Smooth muscle cell of the brain vasculature (primary cell): Measurements from ENCODE around the gene TSPY10.
"Not testable (repeated sequence)": the region's sequence is repeated elsewhere in the genome, so short reads cannot be mapped to it uniquely, and the experiment has no call there.

ENCODE experiments used
- DNase-seq: peaks from one replicate; pipeline ENCODE4 v3.0.0-alpha.2; 2012; ENCODE audit warnings: low read depth, low spot score

TSPY10 gene, protein sequence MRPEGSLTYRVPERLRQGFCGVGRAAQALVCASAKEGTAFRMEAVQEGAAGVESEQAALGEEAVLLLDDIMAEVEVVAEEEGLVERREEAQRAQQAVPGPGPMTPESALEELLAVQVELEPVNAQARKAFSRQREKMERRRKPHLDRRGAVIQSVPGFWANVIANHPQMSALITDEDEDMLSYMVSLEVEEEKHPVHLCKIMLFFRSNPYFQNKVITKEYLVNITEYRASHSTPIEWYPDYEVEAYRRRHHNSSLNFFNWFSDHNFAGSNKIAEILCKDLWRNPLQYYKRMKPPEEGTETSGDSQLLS

DNA sequence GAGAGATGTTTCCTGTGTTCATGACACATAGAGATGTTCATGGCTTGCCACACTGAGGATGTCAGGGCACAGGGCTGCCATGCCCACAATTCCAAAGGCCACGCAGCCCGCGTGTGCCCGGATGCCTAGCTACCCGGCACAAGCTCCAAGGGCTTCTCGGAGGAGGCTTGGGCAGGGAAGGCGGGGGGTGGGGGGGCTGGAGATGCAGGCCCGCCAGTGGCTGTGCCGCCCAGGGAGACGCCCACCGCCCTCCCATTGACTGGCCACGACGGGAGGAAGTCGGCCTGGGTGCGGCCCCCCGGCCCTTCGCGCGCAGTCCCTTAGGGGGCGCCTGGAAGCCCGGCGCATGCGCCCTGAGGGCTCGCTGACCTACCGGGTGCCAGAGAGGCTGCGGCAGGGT lies at the start of gene TSPY10:
Gene TSPY10, plus strand, starts transcription at position 301 of the 400 bp plus-strand sequence. Its CDS starts 46 bp downstream, at position 347.
- DNase-seq, result not testable (repeated sequence)

DNA sequence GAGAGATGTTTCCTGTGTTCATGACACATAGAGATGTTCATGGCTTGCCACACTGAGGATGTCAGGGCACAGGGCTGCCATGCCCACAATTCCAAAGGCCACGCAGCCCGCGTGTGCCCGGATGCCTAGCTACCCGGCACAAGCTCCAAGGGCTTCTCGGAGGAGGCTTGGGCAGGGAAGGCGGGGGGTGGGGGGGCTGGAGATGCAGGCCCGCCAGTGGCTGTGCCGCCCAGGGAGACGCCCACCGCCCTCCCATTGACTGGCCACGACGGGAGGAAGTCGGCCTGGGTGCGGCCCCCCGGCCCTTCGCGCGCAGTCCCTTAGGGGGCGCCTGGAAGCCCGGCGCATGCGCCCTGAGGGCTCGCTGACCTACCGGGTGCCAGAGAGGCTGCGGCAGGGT lies 40.7 kb upstream of the TSPY10 start, which contains the start of gene TSPY9:
Gene TSPY9, plus strand, starts transcription at position 301 of the 400 bp plus-strand sequence. Its CDS starts 46 bp downstream, at position 347.
- DNase-seq, result not testable (repeated sequence)

DNA sequence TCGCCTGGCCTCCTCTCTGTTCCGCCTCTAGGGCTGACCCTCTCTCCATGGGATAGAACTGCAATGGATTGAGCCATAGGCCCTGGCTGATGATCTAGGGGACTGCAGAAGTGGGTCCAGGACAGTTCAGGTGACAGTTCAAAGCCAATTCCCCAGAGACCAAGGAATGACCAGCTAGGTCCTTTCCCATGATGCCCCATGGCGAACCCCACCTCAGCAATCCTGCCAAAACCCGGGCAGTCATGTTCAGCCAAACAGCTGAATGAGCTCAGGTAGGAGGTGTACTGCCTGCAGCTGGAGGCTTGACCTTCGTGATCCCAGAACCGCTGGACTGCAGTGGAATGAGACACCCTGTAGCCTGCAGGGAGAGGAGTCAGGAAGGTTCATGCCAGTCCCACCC lies 23.3 kb upstream of the TSPY10 start:
- not testable (repeated sequence) for DNase-seq

DNA sequence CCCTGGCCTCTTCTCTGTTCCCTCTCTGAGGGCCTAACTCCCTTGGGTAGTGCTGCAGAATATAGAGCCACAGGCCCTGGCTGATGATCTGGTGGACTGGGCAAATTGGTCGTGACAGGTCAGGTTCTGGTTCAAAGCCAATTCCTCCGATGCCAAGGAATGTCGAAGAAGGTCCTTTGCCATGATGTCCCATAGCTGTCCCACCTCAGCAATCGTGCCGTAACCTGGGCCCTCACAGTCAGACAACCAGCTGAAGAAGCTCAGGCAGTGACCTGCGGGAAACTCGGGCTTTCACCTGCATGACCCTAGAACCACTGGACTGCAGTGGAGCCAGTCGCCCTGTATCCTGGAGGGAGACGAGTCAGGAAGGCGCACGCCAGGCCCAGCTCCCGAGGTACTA lies 11.4 kb upstream of the TSPY10 start:
- DNase-seq, result not testable (repeated sequence)
